NT2/D1 (cell line): ENCODE data around the gene NR3C2.

Experiments
- SUZ12 ChIP-seq: IDR thresholded peaks from 2 replicates; pipeline ENCODE4 v1.6.1; 2011; ENCODE audit not compliant: insufficient read length, insufficient read depth; ENCODE audit errors: extremely low read depth
- ZNF274 ChIP-seq: IDR thresholded peaks from 2 replicates; pipeline ENCODE4 v1.6.1; 2011; ENCODE audit warnings: mild to moderate bottlenecking, low read depth, low read length

DNA sequence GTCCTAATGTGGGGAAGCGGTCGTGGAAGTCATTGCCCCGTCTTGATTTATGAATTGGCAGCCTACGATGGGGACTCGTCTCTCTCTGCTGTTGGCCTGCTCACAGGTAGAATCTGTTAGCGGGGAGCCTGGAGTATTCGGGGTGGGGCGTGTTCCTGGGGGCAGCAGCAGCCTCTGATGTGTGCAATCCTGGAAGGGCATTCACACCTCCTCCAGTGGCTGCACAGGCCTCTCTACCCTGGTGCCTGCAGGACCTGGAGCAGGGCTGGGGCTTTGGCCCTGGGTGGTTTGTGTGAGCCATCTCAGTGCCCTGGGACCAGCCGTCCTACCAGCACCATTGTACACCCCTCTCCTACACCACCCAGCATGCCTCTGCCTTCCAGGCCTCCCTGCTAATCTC, 369.4 kb downstream of the NR3C2 start:
- TF ChIP-seq ZNF274 (no peak), SUZ12 (no peak)
